ENCODE measurements around the gene DMD.

DNA sequence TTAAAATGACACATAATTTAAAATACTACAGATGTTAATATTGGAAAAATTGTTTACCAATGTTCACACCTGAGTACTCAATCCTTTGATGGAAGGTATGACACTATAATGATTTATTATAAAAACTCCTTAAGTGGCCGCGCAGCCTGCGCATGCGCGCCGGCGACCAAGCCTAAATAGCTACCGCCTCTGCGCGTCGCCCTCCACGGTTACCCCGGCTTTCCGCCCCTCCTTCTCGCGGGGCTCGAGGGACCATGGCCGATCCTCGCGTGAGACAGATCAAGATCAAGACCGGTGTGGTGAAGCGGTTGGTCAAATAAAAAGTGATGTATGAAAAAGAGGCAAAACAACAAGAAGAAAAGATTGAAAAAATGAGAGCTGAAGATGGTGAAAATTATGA is 170.2 kb downstream of the DMD start:
- TF ChIP-seq RAD21 (conservative IDR thresholded peaks at IDR 0.05 in 1 of 2, IDR thresholded peaks at IDR 0.05 in 1 of 2) (no peak), EP300 (IDR thresholded peaks at IDR 0.05) (no peak), ESRRA (IDR thresholded peaks at IDR 0.05; ENCODE audit: borderline replicate concordance, low read length) (no peak), SMC3 (IDR thresholded peaks at IDR 0.05) (no peak), JUNB (IDR thresholded peaks at IDR 0.05) (no peak), POLR2AphosphoS2 (conservative IDR thresholded peaks at IDR 0.05; ENCODE audit: low read length) (no peak), MAFK (IDR thresholded peaks at IDR 0.05; ENCODE audit: partially characterized antibody) (no peak), POLR2A (IDR thresholded peaks at IDR 0.05; ENCODE audit: low read length) (no peak), NFE2L2 (conservative IDR thresholded peaks at IDR 0.05; ENCODE audit: low read length) (no peak)
- TF ChIP-seq, protein P1, sequence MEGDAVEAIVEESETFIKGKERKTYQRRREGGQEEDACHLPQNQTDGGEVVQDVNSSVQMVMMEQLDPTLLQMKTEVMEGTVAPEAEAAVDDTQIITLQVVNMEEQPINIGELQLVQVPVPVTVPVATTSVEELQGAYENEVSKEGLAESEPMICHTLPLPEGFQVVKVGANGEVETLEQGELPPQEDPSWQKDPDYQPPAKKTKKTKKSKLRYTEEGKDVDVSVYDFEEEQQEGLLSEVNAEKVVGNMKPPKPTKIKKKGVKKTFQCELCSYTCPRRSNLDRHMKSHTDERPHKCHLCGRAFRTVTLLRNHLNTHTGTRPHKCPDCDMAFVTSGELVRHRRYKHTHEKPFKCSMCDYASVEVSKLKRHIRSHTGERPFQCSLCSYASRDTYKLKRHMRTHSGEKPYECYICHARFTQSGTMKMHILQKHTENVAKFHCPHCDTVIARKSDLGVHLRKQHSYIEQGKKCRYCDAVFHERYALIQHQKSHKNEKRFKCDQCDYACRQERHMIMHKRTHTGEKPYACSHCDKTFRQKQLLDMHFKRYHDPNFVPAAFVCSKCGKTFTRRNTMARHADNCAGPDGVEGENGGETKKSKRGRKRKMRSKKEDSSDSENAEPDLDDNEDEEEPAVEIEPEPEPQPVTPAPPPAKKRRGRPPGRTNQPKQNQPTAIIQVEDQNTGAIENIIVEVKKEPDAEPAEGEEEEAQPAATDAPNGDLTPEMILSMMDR (IDR thresholded peaks at IDR 0.05) = no peak
- TF ChIP-seq, protein P2, sequence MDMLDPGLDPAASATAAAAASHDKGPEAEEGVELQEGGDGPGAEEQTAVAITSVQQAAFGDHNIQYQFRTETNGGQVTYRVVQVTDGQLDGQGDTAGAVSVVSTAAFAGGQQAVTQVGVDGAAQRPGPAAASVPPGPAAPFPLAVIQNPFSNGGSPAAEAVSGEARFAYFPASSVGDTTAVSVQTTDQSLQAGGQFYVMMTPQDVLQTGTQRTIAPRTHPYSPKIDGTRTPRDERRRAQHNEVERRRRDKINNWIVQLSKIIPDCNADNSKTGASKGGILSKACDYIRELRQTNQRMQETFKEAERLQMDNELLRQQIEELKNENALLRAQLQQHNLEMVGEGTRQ (IDR thresholded peaks at IDR 0.05) = no peak

Data from A549 (cell line).